K562 (cell line): ENCODE measurements around the gene MKLN1. TPM values are rescaled to one million over a fixed set of nuclear protein-coding genes. Genes with fewer than 3 reads are reported as not detected.

ENCODE experiments used
- FIP1L1 ChIP-seq: fragments of 200-400 bp; formaldehyde crosslinking; IDR thresholded peaks from 2 replicates; pipeline ENCODE4 v1.6.1; 2018; ENCODE audit warnings: mild to moderate bottlenecking, low read depth, low read length; ENCODE audit not compliant: poor library complexity, severe bottlenecking
- FOXA1 ChIP-seq: fragments of 450-650 bp; IDR thresholded peaks from 2 replicates; pipeline ENCODE4 v1.6.1; 2016; ENCODE audit warnings: mild to moderate bottlenecking, borderline replicate concordance
- KLF6 ChIP-seq: fragments of 250-450 bp; sonication (Bioruptor Pico); IDR thresholded peaks from 2 replicates; pipeline ENCODE4 v1.4.0; 2020; ENCODE audit warnings: mild to moderate bottlenecking, moderate library complexity, borderline replicate concordance
- NBN ChIP-seq: fragments of 450-650 bp; IDR thresholded peaks from 2 replicates; pipeline ENCODE4 v1.6.1; 2016; ENCODE audit warnings: low read depth, mild to moderate bottlenecking
- PHF8 ChIP-seq: fragments of 200-600 bp; sonication (generic); IDR thresholded peaks from 2 replicates; pipeline ENCODE4 v1.6.1; 2012; ENCODE audit warnings: mixed run types, mild to moderate bottlenecking, inconsistent platforms, low read length, moderate library complexity, borderline replicate concordance
- SAP30 ChIP-seq: fragments of 200-600 bp; sonication (generic); IDR thresholded peaks from 2 replicates; pipeline ENCODE4 v1.6.1; 2012; ENCODE audit warnings: borderline replicate concordance, low read depth, mild to moderate bottlenecking, moderate library complexity, low read length, control low read depth, inconsistent platforms; ENCODE audit not compliant: insufficient read depth, poor library complexity, severe bottlenecking
- TAF7 ChIP-seq: fragments of 450-650 bp; IDR thresholded peaks from 2 replicates; pipeline ENCODE4 v1.6.1; 2016; ENCODE audit warnings: missing genetic modification characterization, missing compliant biosample characterization
- TCF3 ChIP-seq: sonication (generic); formaldehyde crosslinking; IDR thresholded peaks from 2 replicates; pipeline ENCODE4 v1.4.0; 2020; ENCODE audit warnings: mild to moderate bottlenecking, missing genetic modification reagents
- ZNF12 ChIP-seq: sonication (generic); formaldehyde crosslinking; IDR thresholded peaks from 2 replicates; pipeline ENCODE4 v1.4.0; 2020; ENCODE audit warnings: mild to moderate bottlenecking, missing genetic modification reagents
- ZNF121 ChIP-seq: sonication (generic); formaldehyde crosslinking; conservative IDR thresholded peaks from 2 replicates; pipeline ENCODE4 v1.8.0; 2022; ENCODE audit warnings: missing genetic modification reagents
- polyA plus RNA-seq, 8 experiments: library from polyadenylated mRNA; depleted of rRNA in 4 of 8; stranded (reverse) in 5 of 8; unstranded in 3 of 8; fragments of >200 nt; fragmentation: Nextera tagmentation in 2 of 8; fragmentation: Illumina TruSeq in 1 of 8; extraction: Ambion mirVana in 2 of 8; extraction: Trizol in 1 of 8; gene quantifications; 2 replicates each; pipeline versions ENCODE4 v1.2.1 to v1.2.3, GENCODE V29; 2011 to 2014; ENCODE audit warnings: inconsistent platforms in 1 of 8, missing spikeins in 1 of 8
- total RNA-seq, 7 experiments: library from RNA; depleted of rRNA in 6 of 7; stranded (reverse); fragments of >200 nt in 6 of 7; fragmentation: Illumina TruSeq in 2 of 7; extraction: Trizol in 2 of 7; gene quantifications; 2 replicates each; pipeline versions ENCODE4 v1.2.1 to v1.2.3, GENCODE V29; 2011 to 2021; ENCODE audit warnings: low replicate concordance in 1 of 7
- TF ChIP-seq, protein P1 (sequence below): fragments of 250-450 bp; sonication (Bioruptor Pico); IDR thresholded peaks from 2 replicates; pipeline ENCODE4 v1.5.0; 2021; ENCODE audit warnings: mild to moderate bottlenecking, moderate library complexity
- TF ChIP-seq, protein P2 (sequence below): sonication (generic); formaldehyde crosslinking; IDR thresholded peaks from 2 replicates; pipeline ENCODE4 v1.8.0; 2023; ENCODE audit warnings: mild to moderate bottlenecking, missing genetic modification reagents
- TF ChIP-seq, protein P3 (sequence below), 2 experiments: fragments of 150-350 bp in 1 of 2; IDR thresholded peaks; 2 replicates each; pipeline ENCODE4 v1.6.1; 2012 to 2016; ENCODE audit warnings: low read depth in 2 of 2, low read length in 2 of 2, mild to moderate bottlenecking in 1 of 2, moderate library complexity in 1 of 2

The MKLN1 gene
- total and polyA plus RNA-seq, 9 of the 15 experiments (the other 6 are each of a cell fraction or from before 2014, with no cell fraction given) = 18.6 to 80.4 (median 56.0) TPM

DNA sequence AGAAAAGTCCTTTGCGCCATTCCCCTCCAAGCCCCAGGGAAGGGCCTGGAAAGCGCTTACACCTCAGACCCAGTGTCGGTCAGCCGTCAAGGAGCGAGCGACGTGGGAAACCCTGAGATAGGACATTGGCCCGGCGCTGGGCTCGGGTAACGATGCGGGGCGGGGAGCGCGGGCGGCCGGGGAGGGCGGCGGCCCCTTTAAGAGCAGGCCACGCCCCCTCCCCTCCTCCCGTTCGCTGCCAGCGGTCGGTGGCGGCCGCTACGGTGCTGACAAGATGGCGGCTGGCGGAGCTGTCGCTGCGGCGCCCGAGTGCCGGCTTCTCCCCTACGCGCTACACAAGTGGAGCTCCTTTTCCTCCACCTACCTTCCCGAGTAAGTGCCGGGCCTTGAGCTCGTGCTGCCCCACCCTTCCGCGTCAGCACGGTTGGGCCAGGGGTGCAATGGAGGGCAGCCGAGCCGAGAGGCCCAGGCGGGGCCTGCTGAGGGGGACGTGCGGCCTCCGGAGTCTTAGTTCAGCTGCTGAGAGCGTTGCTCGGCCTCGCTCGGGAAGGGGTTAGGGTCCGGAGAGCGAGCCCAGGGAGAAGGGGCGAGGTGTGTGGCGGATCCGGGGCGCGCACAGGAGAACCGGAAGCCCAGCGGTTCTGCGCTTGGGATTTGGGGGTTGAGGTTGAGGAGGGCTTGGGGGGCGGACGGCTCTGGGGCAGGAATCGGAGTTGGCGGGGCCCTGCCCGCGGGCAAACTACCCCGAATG, at the start of gene MKLN1 (continued):
- TF ChIP-seq, protein P1, sequence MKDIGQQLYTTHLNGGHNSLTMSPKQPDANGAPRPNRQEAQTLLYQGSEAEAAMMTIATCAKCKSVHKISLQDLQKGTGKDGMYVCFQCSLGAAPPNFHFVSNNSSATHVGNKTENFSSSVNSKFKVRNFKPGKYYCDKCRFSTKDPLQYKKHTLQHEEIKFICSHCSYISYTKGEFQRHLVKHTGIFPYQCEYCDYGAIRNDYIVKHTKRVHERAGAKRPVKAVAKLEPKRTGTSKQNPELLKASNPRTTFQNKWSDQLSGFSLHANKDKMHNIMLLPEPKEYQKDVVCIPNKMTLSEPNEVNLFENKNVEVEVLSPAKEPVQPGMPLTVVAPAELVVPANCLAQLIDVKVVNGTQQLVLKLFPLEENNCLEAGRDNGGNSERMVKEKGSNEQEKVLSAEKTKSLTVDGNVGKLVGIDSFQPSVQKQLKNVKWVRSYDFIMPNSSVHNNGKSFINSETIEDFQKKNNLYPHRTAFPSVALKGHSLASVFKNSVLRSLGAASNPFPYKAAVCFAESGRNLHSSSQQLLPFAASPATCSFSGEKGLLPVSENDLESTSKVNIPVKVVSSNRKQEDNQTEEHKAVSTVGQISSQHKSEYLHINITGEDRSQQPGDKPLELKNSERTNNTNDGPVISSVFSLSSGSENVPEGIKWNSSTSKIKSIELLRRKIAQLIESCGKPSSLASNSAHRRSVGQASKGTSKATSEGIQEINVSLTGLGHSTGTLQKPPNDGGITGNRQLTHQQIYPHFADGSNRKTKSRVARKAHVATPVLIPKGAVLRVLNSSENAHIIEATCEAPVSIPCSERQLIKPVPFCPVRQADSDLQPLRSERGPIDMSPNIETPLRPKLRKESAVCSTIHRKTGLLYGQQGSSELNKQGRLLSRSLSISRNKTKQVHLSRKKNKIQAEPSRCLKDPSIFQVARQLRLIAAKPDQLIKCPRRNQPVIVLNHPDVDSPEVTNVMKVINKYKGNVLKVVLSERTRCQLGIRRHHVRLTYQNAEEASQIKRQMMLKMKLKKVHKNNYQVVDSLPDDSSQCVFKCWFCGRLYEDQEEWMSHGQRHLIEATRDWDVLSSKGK (CRISPR knock-in tag) = no peak
- TF ChIP-seq, protein P2, sequence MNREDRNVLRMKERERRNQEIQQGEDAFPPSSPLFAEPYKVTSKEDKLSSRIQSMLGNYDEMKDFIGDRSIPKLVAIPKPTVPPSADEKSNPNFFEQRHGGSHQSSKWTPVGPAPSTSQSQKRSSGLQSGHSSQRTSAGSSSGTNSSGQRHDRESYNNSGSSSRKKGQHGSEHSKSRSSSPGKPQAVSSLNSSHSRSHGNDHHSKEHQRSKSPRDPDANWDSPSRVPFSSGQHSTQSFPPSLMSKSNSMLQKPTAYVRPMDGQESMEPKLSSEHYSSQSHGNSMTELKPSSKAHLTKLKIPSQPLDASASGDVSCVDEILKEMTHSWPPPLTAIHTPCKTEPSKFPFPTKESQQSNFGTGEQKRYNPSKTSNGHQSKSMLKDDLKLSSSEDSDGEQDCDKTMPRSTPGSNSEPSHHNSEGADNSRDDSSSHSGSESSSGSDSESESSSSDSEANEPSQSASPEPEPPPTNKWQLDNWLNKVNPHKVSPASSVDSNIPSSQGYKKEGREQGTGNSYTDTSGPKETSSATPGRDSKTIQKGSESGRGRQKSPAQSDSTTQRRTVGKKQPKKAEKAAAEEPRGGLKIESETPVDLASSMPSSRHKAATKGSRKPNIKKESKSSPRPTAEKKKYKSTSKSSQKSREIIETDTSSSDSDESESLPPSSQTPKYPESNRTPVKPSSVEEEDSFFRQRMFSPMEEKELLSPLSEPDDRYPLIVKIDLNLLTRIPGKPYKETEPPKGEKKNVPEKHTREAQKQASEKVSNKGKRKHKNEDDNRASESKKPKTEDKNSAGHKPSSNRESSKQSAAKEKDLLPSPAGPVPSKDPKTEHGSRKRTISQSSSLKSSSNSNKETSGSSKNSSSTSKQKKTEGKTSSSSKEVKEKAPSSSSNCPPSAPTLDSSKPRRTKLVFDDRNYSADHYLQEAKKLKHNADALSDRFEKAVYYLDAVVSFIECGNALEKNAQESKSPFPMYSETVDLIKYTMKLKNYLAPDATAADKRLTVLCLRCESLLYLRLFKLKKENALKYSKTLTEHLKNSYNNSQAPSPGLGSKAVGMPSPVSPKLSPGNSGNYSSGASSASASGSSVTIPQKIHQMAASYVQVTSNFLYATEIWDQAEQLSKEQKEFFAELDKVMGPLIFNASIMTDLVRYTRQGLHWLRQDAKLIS = peak; percentile 94
- TF ChIP-seq TCF3 (CRISPR knock-in tag) = peak; percentile 9; the same call in 1 of the 2 replicates
- peak; percentile 71; the same call in 1 of the 2 replicates for TF ChIP-seq ZNF12
- peak; percentile 62 for TF ChIP-seq NBN
- TF ChIP-seq ZNF121 (CRISPR knock-in tag) = no peak; the same call in 1 of the 2 replicates
- TF ChIP-seq KLF6 (CRISPR knock-in tag) = no peak
- TF ChIP-seq SAP30 = peak; percentile 77
- peak; percentile 91 for TF ChIP-seq FIP1L1
- TF ChIP-seq FOXA1 = no peak
- peak; percentile 98 for TF ChIP-seq TAF7 (tag)
- peak; percentile 100 for TF ChIP-seq PHF8
- TF ChIP-seq, protein P3, sequence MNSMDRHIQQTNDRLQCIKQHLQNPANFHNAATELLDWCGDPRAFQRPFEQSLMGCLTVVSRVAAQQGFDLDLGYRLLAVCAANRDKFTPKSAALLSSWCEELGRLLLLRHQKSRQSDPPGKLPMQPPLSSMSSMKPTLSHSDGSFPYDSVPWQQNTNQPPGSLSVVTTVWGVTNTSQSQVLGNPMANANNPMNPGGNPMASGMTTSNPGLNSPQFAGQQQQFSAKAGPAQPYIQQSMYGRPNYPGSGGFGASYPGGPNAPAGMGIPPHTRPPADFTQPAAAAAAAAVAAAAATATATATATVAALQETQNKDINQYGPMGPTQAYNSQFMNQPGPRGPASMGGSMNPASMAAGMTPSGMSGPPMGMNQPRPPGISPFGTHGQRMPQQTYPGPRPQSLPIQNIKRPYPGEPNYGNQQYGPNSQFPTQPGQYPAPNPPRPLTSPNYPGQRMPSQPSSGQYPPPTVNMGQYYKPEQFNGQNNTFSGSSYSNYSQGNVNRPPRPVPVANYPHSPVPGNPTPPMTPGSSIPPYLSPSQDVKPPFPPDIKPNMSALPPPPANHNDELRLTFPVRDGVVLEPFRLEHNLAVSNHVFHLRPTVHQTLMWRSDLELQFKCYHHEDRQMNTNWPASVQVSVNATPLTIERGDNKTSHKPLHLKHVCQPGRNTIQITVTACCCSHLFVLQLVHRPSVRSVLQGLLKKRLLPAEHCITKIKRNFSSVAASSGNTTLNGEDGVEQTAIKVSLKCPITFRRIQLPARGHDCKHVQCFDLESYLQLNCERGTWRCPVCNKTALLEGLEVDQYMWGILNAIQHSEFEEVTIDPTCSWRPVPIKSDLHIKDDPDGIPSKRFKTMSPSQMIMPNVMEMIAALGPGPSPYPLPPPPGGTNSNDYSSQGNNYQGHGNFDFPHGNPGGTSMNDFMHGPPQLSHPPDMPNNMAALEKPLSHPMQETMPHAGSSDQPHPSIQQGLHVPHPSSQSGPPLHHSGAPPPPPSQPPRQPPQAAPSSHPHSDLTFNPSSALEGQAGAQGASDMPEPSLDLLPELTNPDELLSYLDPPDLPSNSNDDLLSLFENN (IDR thresholded peaks at IDR 0.05; ENCODE audit: low read depth in 2 of 2, low read length in 2 of 2) = no peak
